ENCODE results near the gene CCDC182.

DNA sequence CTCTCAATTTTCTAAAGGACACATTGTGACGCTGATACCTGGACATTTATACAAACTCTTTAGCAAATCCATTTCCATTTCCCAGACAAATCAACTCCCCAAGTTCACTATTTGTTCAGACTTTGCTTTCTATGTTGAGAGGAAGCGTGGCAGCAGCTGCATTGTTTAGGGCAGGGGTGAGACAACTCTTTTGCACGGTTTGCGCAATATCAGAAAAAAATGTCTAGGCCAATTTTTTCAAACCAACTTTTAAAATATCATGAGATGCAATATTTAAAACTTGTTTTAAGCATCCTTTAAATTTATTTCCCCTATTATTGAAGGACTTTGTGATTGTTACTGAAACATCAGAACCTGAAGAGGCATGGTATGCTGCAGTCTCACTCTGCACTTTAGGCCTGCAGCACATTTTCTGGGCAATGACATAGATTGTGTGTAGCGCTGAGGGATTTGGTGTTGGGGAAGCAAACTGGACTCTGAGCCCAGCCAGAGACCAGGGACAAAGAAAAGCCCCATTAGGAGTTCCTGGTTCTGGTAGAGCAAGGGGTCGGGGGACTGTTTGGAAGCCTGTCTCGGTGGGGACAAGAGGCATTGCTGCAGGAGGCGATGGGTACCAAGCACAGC, 6.4 kb upstream of the CCDC182 start:
- TF ChIP-seq, protein P1, sequence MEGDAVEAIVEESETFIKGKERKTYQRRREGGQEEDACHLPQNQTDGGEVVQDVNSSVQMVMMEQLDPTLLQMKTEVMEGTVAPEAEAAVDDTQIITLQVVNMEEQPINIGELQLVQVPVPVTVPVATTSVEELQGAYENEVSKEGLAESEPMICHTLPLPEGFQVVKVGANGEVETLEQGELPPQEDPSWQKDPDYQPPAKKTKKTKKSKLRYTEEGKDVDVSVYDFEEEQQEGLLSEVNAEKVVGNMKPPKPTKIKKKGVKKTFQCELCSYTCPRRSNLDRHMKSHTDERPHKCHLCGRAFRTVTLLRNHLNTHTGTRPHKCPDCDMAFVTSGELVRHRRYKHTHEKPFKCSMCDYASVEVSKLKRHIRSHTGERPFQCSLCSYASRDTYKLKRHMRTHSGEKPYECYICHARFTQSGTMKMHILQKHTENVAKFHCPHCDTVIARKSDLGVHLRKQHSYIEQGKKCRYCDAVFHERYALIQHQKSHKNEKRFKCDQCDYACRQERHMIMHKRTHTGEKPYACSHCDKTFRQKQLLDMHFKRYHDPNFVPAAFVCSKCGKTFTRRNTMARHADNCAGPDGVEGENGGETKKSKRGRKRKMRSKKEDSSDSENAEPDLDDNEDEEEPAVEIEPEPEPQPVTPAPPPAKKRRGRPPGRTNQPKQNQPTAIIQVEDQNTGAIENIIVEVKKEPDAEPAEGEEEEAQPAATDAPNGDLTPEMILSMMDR (IDR thresholded peaks at IDR 0.05; ENCODE audit: low read depth, low read length): no peak
- TF ChIP-seq POLR2A (IDR thresholded peaks at IDR 0.05; ENCODE audit: extremely low read depth, insufficient read length): no peak
